ENCODE measurements around the gene RNF217. TPM values are rescaled to one million over a fixed set of nuclear protein-coding genes. Genes with fewer than 3 reads are reported as not detected.

Gene RNF217
- total RNA-seq, 1 donor from 2014 or later: 25.5 TPM

- peak in 1 of 2 donors; percentile 50 for ATAC-seq
These were observed 140.7 kb downstream of the RNF217 start for GRCh38 chr6:125102891-125103290.

GRCh38 chr6:125104425-125104824 lies 142.2 kb downstream of the RNF217 start:
- H3K27me3 ChIP-seq (ENCODE audit: low read depth): no peaks in the 10 kb centered on the region
- ATAC-seq (no peak), DNase-seq (no peak)
- no peaks in the 10 kb centered on the region for H3K9me3 ChIP-seq
- H3K4me1 ChIP-seq: no peaks in the 10 kb centered on the region
- H3K4me3 ChIP-seq: no peak overlapping the region
- intact Hi-C loops (cut with DNase I): no loop called here
- no peak overlapping the region for H3K27ac ChIP-seq
- H3K36me3 ChIP-seq: no peaks in the 10 kb centered on the region
- no peak for TF ChIP-seq CTCF (IDR thresholded peaks at IDR 0.05)

More at GRCh38 chr6:125102891-125103290, 140.7 kb downstream of the RNF217 start:
- intact Hi-C loops (cut with DNase I): no loop called here
- Histone ChIP-seq H3K4me3 (no peak overlapping the region), H3K4me1 (peaks cover 6% of the 10 kb centered on the region), H3K9me3 (no peaks in the 10 kb centered on the region), H3K36me3 (no peaks in the 10 kb centered on the region), H3K27ac (no peak overlapping the region), H3K27me3 (ENCODE audit: low read depth) (no peaks in the 10 kb centered on the region)
- TF ChIP-seq CTCF (IDR thresholded peaks at IDR 0.05): no peak
- DNase-seq: no peak

GRCh38 chr6:125107048-125107447 lies 144.8 kb downstream of the RNF217 start:
- intact Hi-C loops (cut with DNase I): no loop called here
- Histone ChIP-seq H3K9me3 (peaks cover 24% of the 10 kb centered on the region), H3K27ac (no peak overlapping the region), H3K4me1 (no peaks in the 10 kb centered on the region), H3K4me3 (no peak overlapping the region), H3K27me3 (ENCODE audit: low read depth) (no peaks in the 10 kb centered on the region), H3K36me3 (no peaks in the 10 kb centered on the region)
- TF ChIP-seq CTCF (IDR thresholded peaks at IDR 0.05): no peak
- no peak for ATAC-seq
- DNase-seq: no peak

GRCh38 chr6:125107896-125108295 lies 145.7 kb downstream of the RNF217 start:
- no peaks in the 10 kb centered on the region for H3K36me3 ChIP-seq
- no peak overlapping the region for H3K4me3 ChIP-seq
- no peak for TF ChIP-seq CTCF (IDR thresholded peaks at IDR 0.05)
- no peak for ATAC-seq
- DNase-seq: no peak
- H3K27me3 ChIP-seq (ENCODE audit: low read depth): no peaks in the 10 kb centered on the region
- no peaks in the 10 kb centered on the region for H3K4me1 ChIP-seq
- H3K27ac ChIP-seq: no peak overlapping the region
- intact Hi-C loops (cut with DNase I): no loop called here
- H3K9me3 ChIP-seq: peaks cover 27% of the 10 kb centered on the region

- no peaks in the 10 kb centered on the region for H3K4me1 ChIP-seq
- no peaks in the 10 kb centered on the region for H3K27me3 ChIP-seq (ENCODE audit: low read depth)
- no peak for TF ChIP-seq CTCF (IDR thresholded peaks at IDR 0.05)
- no peak overlapping the region for H3K27ac ChIP-seq
- H3K9me3 ChIP-seq: peaks cover 27% of the 10 kb centered on the region
- intact Hi-C loops (cut with DNase I): loop anchor here (5.0 kb wide), 1 partner anchor 238 kb away; no protein-coding TSS in a partner anchor
- ATAC-seq (no peak), DNase-seq (no peak)
- H3K36me3 ChIP-seq: no peaks in the 10 kb centered on the region
- no peak overlapping the region for H3K4me3 ChIP-seq
These were observed 147.8 kb downstream of the RNF217 start for GRCh38 chr6:125110056-125110455.
